Chondrocyte (in vitro differentiated cells): Measurements from ENCODE around the gene ING4. TPM values are rescaled to one million over a fixed set of nuclear protein-coding genes. Genes with fewer than 3 reads are reported as not detected.

Experiments
- DNase-seq: peaks from one replicate; pipeline ENCODE4 v3.0.0; 2021; ENCODE audit warnings: mixed read lengths, low spot score
- H3K27ac Mint-ChIP-seq: one replicate; pipeline ENCODE4 v1.8.0; 2021; ENCODE audit warnings: mild to moderate bottlenecking, moderate library complexity, mixed read lengths; ENCODE audit not compliant: unreplicated experiment
- H3K27me3 Mint-ChIP-seq: 2 replicates; pipeline ENCODE4 v1.8.0; 2021; ENCODE audit warnings: low read depth, mixed read lengths
- H3K36me3 Mint-ChIP-seq: 2 replicates; pipeline ENCODE4 v1.8.0; 2021; ENCODE audit warnings: low read depth, mixed read lengths
- H3K4me1 Mint-ChIP-seq: 2 replicates; pipeline ENCODE4 v1.8.0; 2021; ENCODE audit warnings: low read depth, mild to moderate bottlenecking, mixed read lengths
- H3K4me3 Mint-ChIP-seq: one replicate; pipeline ENCODE4 v1.8.0; 2021; ENCODE audit warnings: mild to moderate bottlenecking, moderate library complexity, mixed read lengths; ENCODE audit not compliant: unreplicated experiment
- H3K9me3 Mint-ChIP-seq: 2 replicates; pipeline ENCODE4 v1.8.0; 2021; ENCODE audit warnings: low read depth, mixed read lengths
- total RNA-seq: library from RNA; stranded (reverse); gene quantifications from 3 replicates; pipeline ENCODE4 v1.2.1, GENCODE V29; 2021
- TF ChIP-seq, protein P1 (sequence below): fragments of 200-600 bp; sonication (generic); IDR thresholded peaks from 2 replicates; pipeline ENCODE4 v1.5.0; 2021; ENCODE audit warnings: antibody characterized with exemption, mild to moderate bottlenecking, moderate library complexity

Gene ING4
- total RNA-seq, 1 donor from 2014 or later = 37.5 TPM

DNA sequence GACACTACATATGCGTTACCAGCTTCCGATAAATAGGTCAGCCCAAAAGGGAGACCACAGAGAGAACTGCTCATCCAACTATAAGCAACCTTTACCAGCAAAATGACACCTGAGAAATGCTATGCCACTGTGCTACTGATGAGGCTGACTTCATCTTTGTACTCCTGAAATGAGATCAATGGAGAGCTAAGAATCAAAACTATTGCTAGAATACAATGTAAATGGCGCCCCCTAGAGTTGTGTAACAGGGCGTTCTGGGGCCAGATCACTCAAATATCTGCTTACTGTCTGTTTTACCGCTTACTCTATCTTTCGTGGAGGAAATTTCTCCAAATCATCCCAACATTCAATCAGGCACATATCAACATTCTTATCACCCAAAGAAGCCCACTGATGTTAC is 21.7 kb upstream of the ING4 start:
- TF ChIP-seq, protein P1, sequence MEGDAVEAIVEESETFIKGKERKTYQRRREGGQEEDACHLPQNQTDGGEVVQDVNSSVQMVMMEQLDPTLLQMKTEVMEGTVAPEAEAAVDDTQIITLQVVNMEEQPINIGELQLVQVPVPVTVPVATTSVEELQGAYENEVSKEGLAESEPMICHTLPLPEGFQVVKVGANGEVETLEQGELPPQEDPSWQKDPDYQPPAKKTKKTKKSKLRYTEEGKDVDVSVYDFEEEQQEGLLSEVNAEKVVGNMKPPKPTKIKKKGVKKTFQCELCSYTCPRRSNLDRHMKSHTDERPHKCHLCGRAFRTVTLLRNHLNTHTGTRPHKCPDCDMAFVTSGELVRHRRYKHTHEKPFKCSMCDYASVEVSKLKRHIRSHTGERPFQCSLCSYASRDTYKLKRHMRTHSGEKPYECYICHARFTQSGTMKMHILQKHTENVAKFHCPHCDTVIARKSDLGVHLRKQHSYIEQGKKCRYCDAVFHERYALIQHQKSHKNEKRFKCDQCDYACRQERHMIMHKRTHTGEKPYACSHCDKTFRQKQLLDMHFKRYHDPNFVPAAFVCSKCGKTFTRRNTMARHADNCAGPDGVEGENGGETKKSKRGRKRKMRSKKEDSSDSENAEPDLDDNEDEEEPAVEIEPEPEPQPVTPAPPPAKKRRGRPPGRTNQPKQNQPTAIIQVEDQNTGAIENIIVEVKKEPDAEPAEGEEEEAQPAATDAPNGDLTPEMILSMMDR = peak; percentile 77
- Mint-ChIP-seq H3K4me1 (peaks cover 41% of the 10 kb centered on the region), H3K27me3 (no peaks in the 10 kb centered on the region), H3K4me3 (no peak overlapping the region), H3K9me3 (no peaks in the 10 kb centered on the region), H3K36me3 (no peaks in the 10 kb centered on the region), H3K27ac (peak overlapping the region; percentile 18)
- DNase-seq = no peak

DNA sequence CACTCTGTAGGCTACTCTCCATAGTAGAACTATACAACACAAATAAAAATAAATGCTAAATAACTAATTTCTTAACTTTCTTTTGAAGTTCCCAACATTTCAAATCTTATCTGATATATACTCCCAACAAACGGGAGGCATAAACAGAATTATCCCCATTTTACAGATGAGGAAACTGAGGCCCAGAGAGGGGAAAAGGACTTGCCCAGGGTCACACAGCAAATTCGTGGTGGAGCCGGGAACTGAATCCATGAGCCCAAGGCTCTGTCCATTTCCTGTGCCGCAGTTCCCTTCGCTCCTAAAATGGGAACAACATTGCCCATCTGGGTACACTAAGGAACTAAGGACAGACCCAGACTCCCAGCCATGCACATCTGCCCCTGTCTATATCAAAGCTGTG is 14.0 kb upstream of the ING4 start:
- H3K27ac Mint-ChIP-seq = no peak overlapping the region
- peaks cover 30% of the 10 kb centered on the region for H3K36me3 Mint-ChIP-seq
- no peak for DNase-seq
- H3K4me3 Mint-ChIP-seq = no peak overlapping the region
- no peaks in the 10 kb centered on the region for H3K4me1 Mint-ChIP-seq
- no peaks in the 10 kb centered on the region for H3K27me3 Mint-ChIP-seq
- no peaks in the 10 kb centered on the region for H3K9me3 Mint-ChIP-seq
- TF ChIP-seq, protein P1 = no peak

DNA sequence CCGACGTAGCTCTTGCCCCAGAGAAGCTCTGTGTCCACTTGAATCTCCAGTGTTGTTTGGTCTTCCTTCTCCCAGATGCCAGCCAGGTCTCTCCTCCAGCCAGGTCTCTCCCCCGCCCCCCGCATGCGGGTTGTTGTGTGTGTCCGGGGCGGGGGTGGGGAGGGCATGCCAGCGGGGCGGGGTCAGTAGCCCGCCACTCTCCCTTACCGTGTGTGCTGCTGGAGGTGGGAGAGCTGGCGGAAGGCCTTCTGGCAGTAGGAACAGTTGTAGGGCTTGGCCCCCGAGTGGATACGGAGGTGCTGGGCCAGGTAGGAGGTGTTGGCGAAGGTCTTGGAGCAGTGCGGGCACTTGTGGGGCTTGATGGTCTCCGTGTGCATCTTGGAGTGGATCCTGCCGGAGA is 9.2 kb upstream of the ING4 start:
- Mint-ChIP-seq H3K27me3 (no peaks in the 10 kb centered on the region), H3K36me3 (peaks cover 53% of the 10 kb centered on the region), H3K27ac (no peak overlapping the region), H3K4me1 (no peaks in the 10 kb centered on the region), H3K4me3 (no peak overlapping the region), H3K9me3 (no peaks in the 10 kb centered on the region)
- TF ChIP-seq, protein P1 = no peak
- DNase-seq = no peak

DNA sequence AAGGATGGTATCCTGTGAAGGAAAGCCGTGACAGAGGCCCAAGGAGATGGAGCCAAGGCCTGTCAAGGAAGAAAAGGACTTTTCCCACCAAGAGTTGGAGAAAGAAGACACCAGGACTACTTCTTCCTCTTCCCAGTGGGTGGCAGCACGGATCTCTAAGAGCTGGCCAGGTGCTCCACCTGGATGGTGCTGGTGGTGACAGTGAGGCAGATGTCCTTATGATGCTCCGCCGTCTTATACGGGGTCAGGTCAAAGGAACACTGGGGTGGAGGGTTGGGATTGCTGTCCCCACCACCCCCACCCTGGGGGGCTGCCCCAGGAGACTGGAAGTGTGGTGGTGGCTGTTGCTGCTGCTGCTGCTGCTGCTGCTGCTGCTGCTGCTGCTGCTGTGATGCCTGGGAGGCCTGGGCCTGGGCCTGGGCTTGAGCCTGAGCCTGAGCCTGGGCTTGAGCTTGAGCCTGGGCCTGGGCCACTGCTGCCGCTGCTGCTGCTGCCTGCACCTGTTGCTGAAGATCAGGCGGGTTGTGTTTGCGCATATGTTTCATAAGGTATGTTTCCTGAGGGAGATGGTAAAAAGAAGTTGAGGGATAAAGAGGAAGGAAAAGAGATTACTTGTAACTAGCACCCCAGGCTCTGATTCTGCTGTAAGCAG is 4.8 kb upstream of the ING4 start:
- Mint-ChIP-seq H3K36me3 (peaks cover 42% of the 10 kb centered on the region), H3K4me3 (no peak overlapping the region), H3K27me3 (no peaks in the 10 kb centered on the region), H3K4me1 (peaks cover 13% of the 10 kb centered on the region), H3K27ac (no peak overlapping the region), H3K9me3 (no peaks in the 10 kb centered on the region)
- DNase-seq = no peak
- TF ChIP-seq, protein P1 = peak; percentile 44

DNA sequence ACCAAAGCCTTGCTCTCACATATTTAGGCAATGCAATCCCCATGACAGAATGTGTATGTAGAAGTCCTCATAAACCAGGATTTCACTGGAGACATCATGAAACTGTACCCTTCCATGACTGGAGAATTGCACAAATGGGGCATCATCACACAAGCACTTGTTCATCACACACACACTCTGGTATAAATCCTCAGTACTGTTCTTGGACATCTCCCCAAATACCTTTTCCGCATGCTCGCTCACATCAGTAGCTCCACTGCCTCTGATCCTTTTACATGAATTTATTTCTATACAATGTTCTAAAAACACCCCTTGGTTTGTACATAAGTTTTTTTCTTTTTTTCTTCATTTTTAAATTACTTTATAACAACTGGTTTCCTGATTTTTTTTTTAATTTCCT is 3.3 kb upstream of the ING4 start:
- Mint-ChIP-seq H3K4me3 (no peak overlapping the region), H3K4me1 (peaks cover 23% of the 10 kb centered on the region), H3K36me3 (peaks cover 29% of the 10 kb centered on the region), H3K27me3 (no peaks in the 10 kb centered on the region), H3K9me3 (no peaks in the 10 kb centered on the region), H3K27ac (no peak overlapping the region)
- DNase-seq = no peak
- TF ChIP-seq, protein P1 = no peak
